HEK293 (cell line): ENCODE results near the gene NFRKB.

ENCODE experiments used
- CTCF ChIA-PET: fragments of 350-600 bp; formaldehyde crosslinking; extraction: SDS; loops from one replicate; lab custom pipeline; 2021; ENCODE audit warnings: antibody characterized with exemption; lab: Yijun Ruan, JAX
- POLR2A ChIA-PET: fragments of 300-600 bp; formaldehyde crosslinking; extraction: SDS; loops from one replicate; lab custom pipeline; 2020; ENCODE audit warnings: antibody characterized with exemption, inconsistent platforms; lab: Yijun Ruan, JAX
- H3K27ac ChIP-seq: fragments of 200-500 bp; sonication (Bioruptor generic); 2 replicates; pipeline ENCODE4 v1.5.1; 2014; ENCODE audit warnings: low read depth, low read length, control low read depth, inconsistent platforms; ENCODE audit errors: extremely low read depth
- H3K36me3 ChIP-seq, 2 experiments: fragments of 200-500 bp in 1 of 2; sonication (Bioruptor generic) in 1 of 2; 1 replicate in 1 of 2; 2 replicates in 1 of 2; pipeline ENCODE4 v1.5.1; 2014 to 2017; ENCODE audit warnings: inconsistent platforms in 2 of 2, low read length in 2 of 2; ENCODE audit not compliant: control insufficient read depth in 2 of 2, insufficient read depth in 1 of 2
- H3K4me1 ChIP-seq: fragments of 200-500 bp; sonication (Bioruptor generic); 2 replicates; pipeline ENCODE4 v1.5.1; 2014; ENCODE audit warnings: mild to moderate bottlenecking, low read length, inconsistent platforms; ENCODE audit not compliant: control insufficient read depth, insufficient read depth
- H3K4me3 ChIP-seq: 2 replicates; pipeline ENCODE4 v1.5.1; 2011; ENCODE audit warnings: low read depth, mild to moderate bottlenecking, control low read depth, low read length, moderate library complexity
- H3K9me3 ChIP-seq: fragments of 200-500 bp; sonication (Bioruptor generic); 2 replicates; pipeline ENCODE4 v1.5.1; 2014; ENCODE audit warnings: low read depth, low read length, inconsistent platforms; ENCODE audit not compliant: control insufficient read depth, insufficient read depth
- EGR2 ChIP-seq: fragments of 450-650 bp; formaldehyde crosslinking; IDR thresholded peaks from 2 replicates; pipeline ENCODE4 v1.5.1; 2016; ENCODE audit warnings: low read depth, missing biosample characterization, missing genetic modification characterization
- KLF10 ChIP-seq: fragments of 450-650 bp; IDR thresholded peaks from 2 replicates; pipeline ENCODE4 v1.5.1; 2018; ENCODE audit warnings: missing biosample characterization, mild to moderate bottlenecking, missing genetic modification characterization
- KLF9 ChIP-seq: fragments of 450-650 bp; formaldehyde crosslinking; IDR thresholded peaks from 2 replicates; pipeline ENCODE4 v1.5.1; 2016; ENCODE audit warnings: missing biosample characterization, missing genetic modification characterization, low read depth
- SP3 ChIP-seq: fragments of 450-650 bp; formaldehyde crosslinking; IDR thresholded peaks from 2 replicates; pipeline ENCODE4 v1.5.1; 2016; ENCODE audit warnings: missing biosample characterization, missing genetic modification characterization
- ZBTB20 ChIP-seq: fragments of 450-650 bp; formaldehyde crosslinking; IDR thresholded peaks from 2 replicates; pipeline ENCODE4 v1.5.1; 2016; ENCODE audit warnings: missing biosample characterization, missing genetic modification characterization
- ZNF114 ChIP-seq: fragments of 450-650 bp; formaldehyde crosslinking; IDR thresholded peaks from 2 replicates; pipeline ENCODE4 v1.5.0; 2017; ENCODE audit warnings: missing biosample characterization, missing genetic modification characterization
- ZNF140 ChIP-seq: fragments of 450-650 bp; formaldehyde crosslinking; IDR thresholded peaks from 2 replicates; pipeline ENCODE4 v1.5.1; 2016; ENCODE audit warnings: missing biosample characterization, missing genetic modification characterization
- ZNF175 ChIP-seq: fragments of 450-650 bp; formaldehyde crosslinking; IDR thresholded peaks from 2 replicates; pipeline ENCODE4 v1.5.1; 2016; ENCODE audit warnings: missing biosample characterization, missing genetic modification characterization
- ZNF19 ChIP-seq: fragments of 450-650 bp; formaldehyde crosslinking; IDR thresholded peaks from 2 replicates; pipeline ENCODE4; 2016; ENCODE audit warnings: missing biosample characterization, missing genetic modification characterization, low read depth
- ZNF248 ChIP-seq: fragments of 450-650 bp; formaldehyde crosslinking; IDR thresholded peaks from 2 replicates; pipeline ENCODE4 v1.5.1; 2017; ENCODE audit warnings: missing biosample characterization, missing genetic modification characterization
- ZNF266 ChIP-seq: fragments of 450-650 bp; formaldehyde crosslinking; IDR thresholded peaks from 2 replicates; pipeline ENCODE4 v1.5.1; 2016; ENCODE audit warnings: missing biosample characterization, missing genetic modification characterization, low read depth
- ZNF302 ChIP-seq: fragments of 450-650 bp; formaldehyde crosslinking; IDR thresholded peaks from 2 replicates; pipeline ENCODE4 v1.5.1; 2016; ENCODE audit warnings: missing biosample characterization, missing genetic modification characterization, low read depth
- ZNF37A ChIP-seq: fragments of 450-650 bp; IDR thresholded peaks from 2 replicates; pipeline ENCODE4 v1.5.1; 2018; ENCODE audit warnings: missing biosample characterization, missing genetic modification characterization
- ZNF394 ChIP-seq: fragments of 450-650 bp; formaldehyde crosslinking; IDR thresholded peaks from 2 replicates; pipeline ENCODE4 v1.5.1; 2016; ENCODE audit warnings: missing biosample characterization, missing genetic modification characterization, mild to moderate bottlenecking, moderate library complexity, borderline replicate concordance
- ZNF423 ChIP-seq: fragments of 450-650 bp; formaldehyde crosslinking; IDR thresholded peaks from 2 replicates; pipeline ENCODE4 v1.5.1; 2016; ENCODE audit warnings: missing biosample characterization, missing genetic modification characterization
- ZNF510 ChIP-seq: fragments of 450-650 bp; formaldehyde crosslinking; IDR thresholded peaks from 2 replicates; pipeline ENCODE4 v1.5.1; 2018; ENCODE audit warnings: mild to moderate bottlenecking, missing genetic modification characterization, missing biosample characterization; ENCODE audit not compliant: insufficient replicate concordance
- ZNF549 ChIP-seq: fragments of 450-650 bp; IDR thresholded peaks from 2 replicates; pipeline ENCODE4 v1.5.1; 2018; ENCODE audit warnings: missing biosample characterization, missing genetic modification characterization, mild to moderate bottlenecking, inconsistent platforms, moderate library complexity
- ZNF585B ChIP-seq: fragments of 450-650 bp; formaldehyde crosslinking; IDR thresholded peaks from 2 replicates; pipeline ENCODE4 v1.5.1; 2016; ENCODE audit warnings: missing biosample characterization, missing genetic modification characterization
- ZNF626 ChIP-seq: fragments of 450-650 bp; sonication (Bioruptor Pico); formaldehyde crosslinking; IDR thresholded peaks from 2 replicates; pipeline ENCODE4 v1.5.1; 2018; ENCODE audit warnings: missing biosample characterization, missing genetic modification characterization, inconsistent platforms
- ZNF837 ChIP-seq: fragments of 450-650 bp; formaldehyde crosslinking; IDR thresholded peaks from 2 replicates; pipeline ENCODE4 v1.5.1; 2016; ENCODE audit warnings: missing biosample characterization, missing genetic modification characterization
- ZSCAN23 ChIP-seq: fragments of 450-650 bp; formaldehyde crosslinking; IDR thresholded peaks from 2 replicates; pipeline ENCODE4 v1.5.1; 2016; ENCODE audit warnings: missing biosample characterization, missing genetic modification characterization
- TF ChIP-seq, protein P1 (sequence below): fragments of 450-650 bp; formaldehyde crosslinking; IDR thresholded peaks from 2 replicates; pipeline ENCODE4 v1.5.1; 2016; ENCODE audit warnings: missing biosample characterization, missing genetic modification characterization
- TF ChIP-seq, protein P2 (sequence below): fragments of 450-650 bp; formaldehyde crosslinking; IDR thresholded peaks from 2 replicates; pipeline ENCODE4 v1.5.1; 2016; ENCODE audit warnings: missing biosample characterization, missing genetic modification characterization

The NFRKB gene

DNA sequence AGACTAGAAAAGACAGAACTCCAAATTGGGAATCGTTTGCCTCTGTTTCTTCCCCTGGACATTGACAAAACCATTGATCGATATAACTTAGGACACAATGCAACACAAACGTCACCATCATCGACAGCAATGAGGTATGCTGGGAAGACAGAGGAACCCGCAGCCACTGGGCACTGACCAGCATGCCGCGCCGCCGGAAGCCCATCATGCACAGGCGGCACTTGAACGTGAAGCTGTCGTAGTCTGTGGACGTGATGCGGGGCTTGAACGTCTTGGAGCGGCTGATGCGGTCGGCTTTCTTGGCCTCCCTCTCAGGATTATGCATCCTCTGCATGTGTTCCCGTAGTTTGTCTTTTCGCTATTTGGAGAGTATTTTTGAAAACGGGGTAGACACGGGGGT, 23.0 kb upstream of the NFRKB start:
- Histone ChIP-seq H3K9me3 (no peaks in the 10 kb centered on the region), H3K27ac (no peak overlapping the region), H3K4me1 (no peaks in the 10 kb centered on the region), H3K36me3 (peaks cover 3 to 47% of the 10 kb centered on the region in 2 experiments; a peak in 2 of 3 replicates), H3K4me3 (no peak overlapping the region)
- TF ChIP-seq ZNF837 (tag by site-specific recombination) (no peak), ZNF19 (tag by site-specific recombination) (no peak), ZNF175 (tag by site-specific recombination) (no peak), KLF10 (no peak)
- TF ChIP-seq, protein P1, sequence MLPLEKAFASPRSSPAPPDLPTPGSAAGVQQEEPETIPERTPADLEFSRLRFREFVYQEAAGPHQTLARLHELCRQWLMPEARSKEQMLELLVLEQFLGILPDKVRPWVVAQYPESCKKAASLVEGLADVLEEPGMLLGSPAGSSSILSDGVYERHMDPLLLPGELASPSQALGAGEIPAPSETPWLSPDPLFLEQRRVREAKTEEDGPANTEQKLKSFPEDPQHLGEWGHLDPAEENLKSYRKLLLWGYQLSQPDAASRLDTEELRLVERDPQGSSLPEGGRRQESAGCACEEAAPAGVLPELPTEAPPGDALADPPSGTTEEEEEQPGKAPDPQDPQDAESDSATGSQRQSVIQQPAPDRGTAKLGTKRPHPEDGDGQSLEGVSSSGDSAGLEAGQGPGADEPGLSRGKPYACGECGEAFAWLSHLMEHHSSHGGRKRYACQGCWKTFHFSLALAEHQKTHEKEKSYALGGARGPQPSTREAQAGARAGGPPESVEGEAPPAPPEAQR (tag by site-specific recombination): no peak
- ChIA-PET POLR2A (no interaction called here), CTCF (interaction anchor here (0.9 kb wide), 1 partner anchor 214 kb away, joined by 3 read pairs; no protein-coding TSS in a partner anchor)

DNA sequence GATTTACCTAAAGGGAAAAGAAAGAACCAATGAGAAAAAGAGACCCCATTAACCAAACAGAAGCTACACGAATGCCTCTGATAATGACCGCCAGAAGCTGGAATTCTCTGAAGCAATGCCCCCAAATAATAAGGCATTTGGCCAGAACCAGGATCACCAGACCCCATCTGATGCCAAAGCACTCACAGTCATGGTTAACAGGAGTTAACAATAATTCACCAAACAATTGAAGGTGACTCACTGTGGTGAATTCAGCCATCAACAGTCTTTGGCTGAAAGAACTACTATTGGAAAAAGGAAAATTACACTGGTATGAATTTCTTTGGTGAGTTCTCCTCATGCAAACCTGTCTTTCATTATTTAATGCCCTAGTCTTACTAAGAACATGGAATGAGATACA, 21.9 kb upstream of the NFRKB start:
- POLR2A ChIA-PET: no interaction called here
- Histone ChIP-seq H3K9me3 (no peaks in the 10 kb centered on the region), H3K27ac (no peak overlapping the region), H3K4me3 (no peak overlapping the region), H3K4me1 (no peaks in the 10 kb centered on the region), H3K36me3 (peaks cover 3 to 37% of the 10 kb centered on the region in 2 experiments; a peak in 2 of 3 replicates)
- no peak for TF ChIP-seq EGR2
- no peak for TF ChIP-seq ZNF626 (tag by site-specific recombination)
- TF ChIP-seq ZNF510 (tag by site-specific recombination): no peak
- TF ChIP-seq, protein P2, sequence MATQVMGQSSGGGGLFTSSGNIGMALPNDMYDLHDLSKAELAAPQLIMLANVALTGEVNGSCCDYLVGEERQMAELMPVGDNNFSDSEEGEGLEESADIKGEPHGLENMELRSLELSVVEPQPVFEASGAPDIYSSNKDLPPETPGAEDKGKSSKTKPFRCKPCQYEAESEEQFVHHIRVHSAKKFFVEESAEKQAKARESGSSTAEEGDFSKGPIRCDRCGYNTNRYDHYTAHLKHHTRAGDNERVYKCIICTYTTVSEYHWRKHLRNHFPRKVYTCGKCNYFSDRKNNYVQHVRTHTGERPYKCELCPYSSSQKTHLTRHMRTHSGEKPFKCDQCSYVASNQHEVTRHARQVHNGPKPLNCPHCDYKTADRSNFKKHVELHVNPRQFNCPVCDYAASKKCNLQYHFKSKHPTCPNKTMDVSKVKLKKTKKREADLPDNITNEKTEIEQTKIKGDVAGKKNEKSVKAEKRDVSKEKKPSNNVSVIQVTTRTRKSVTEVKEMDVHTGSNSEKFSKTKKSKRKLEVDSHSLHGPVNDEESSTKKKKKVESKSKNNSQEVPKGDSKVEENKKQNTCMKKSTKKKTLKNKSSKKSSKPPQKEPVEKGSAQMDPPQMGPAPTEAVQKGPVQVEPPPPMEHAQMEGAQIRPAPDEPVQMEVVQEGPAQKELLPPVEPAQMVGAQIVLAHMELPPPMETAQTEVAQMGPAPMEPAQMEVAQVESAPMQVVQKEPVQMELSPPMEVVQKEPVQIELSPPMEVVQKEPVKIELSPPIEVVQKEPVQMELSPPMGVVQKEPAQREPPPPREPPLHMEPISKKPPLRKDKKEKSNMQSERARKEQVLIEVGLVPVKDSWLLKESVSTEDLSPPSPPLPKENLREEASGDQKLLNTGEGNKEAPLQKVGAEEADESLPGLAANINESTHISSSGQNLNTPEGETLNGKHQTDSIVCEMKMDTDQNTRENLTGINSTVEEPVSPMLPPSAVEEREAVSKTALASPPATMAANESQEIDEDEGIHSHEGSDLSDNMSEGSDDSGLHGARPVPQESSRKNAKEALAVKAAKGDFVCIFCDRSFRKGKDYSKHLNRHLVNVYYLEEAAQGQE (tag by site-specific recombination): no peak
- TF ChIP-seq ZNF248 (tag by site-specific recombination): no peak
- TF ChIP-seq ZNF585B (tag by site-specific recombination): no peak
- TF ChIP-seq ZNF549 (tag by site-specific recombination): no peak
- CTCF ChIA-PET: interaction anchor here (2.4 kb wide), 1 partner anchor 9 kb away, joined by 6 read pairs; no protein-coding TSS in a partner anchor

DNA sequence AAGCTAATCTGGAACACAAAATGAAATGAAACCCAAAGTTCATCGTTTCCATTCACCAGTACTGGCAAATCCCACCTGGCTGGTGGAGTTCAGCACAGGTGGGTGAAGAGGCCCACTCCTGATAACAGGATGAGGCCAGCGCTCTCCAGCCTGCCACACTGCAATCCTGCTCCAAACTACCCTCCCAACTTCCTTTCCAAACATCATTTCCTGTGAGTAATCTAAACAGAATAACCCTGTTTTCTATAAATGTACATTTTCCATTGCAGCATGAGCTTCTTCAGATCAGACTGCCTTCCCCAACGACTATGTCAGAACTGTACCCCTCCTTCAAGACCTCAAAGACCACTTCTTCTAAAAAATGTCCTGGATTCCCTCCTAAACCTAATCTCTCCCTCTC, 15.9 kb upstream of the NFRKB start:
- no peak overlapping the region for H3K27ac ChIP-seq
- POLR2A ChIA-PET: no interaction called here

More for the DNA sequence above, 15.9 kb upstream of the NFRKB start:
- CTCF ChIA-PET: interaction anchor here (1.3 kb wide), 1 partner anchor 10 kb away, joined by 7 read pairs; no protein-coding TSS in a partner anchor
- Histone ChIP-seq H3K9me3 (no peaks in the 10 kb centered on the region), H3K4me3 (no peak overlapping the region), H3K36me3 (peaks cover 1 to 37% of the 10 kb centered on the region in 2 experiments; a peak in 2 of 3 replicates), H3K4me1 (no peaks in the 10 kb centered on the region)
- TF ChIP-seq ZNF423 (tag by site-specific recombination) (no peak), ZNF37A (tag by site-specific recombination) (no peak), ZNF140 (no peak), ZSCAN23 (no peak), ZNF302 (no peak), SP3 (no peak), KLF9 (tag by site-specific recombination) (no peak), ZNF394 (tag by site-specific recombination) (no peak), ZNF266 (no peak), ZNF114 (tag by site-specific recombination) (no peak), ZBTB20 (no peak)
- TF ChIP-seq, protein P2 (tag by site-specific recombination): no peak
